Measurements from ENCODE around the gene IGF2. TPM values are rescaled to one million over a fixed set of nuclear protein-coding genes. Genes with fewer than 3 reads are reported as not detected.

Gene IGF2
- total and polyA plus RNA-seq, 2 of the 8 experiments (the other 6 are each of a cell fraction or from before 2014, with no cell fraction given): 0.74 to 1.5 TPM

DNA sequence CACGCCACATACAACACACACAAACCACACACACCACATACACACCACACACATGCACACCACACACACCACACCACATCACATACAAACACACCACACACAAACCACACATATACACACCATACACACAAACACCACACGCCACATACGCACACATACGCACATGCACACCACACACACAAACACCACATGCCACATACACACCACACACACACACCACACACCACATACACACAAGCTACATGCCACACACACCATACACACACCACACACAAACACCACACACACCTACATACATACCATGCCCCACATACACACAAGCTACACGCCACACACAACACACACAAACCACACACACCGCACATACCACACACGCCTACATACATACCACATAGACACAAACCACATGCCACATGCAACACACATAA, 48.1 kb upstream of the IGF2 start:
- 92 to 100% methylated on average over 2 to 7 of the region's 7 CpGs for whole genome bisulfite sequencing, 2 experiments (ENCODE audit: extremely low coverage in 1 of 2, insufficient coverage in 1 of 2, insufficient read length in 1 of 2, insufficient replicate concordance in 2 of 2, low coverage in 1 of 2, low lambda C conversion rate in 2 of 2, missing lambda C conversion rate in 1 of 2)
- POLR2A ChIA-PET (ENCODE audit: partially characterized antibody): no interaction called here
- H2BK5ac ChIP-seq (ENCODE audit: low read depth, low read length): 0 out of 2 replicates have a peak overlapping the region, but pooled peaks have one; percentile 11

More for the DNA sequence above, 48.1 kb upstream of the IGF2 start:
- Histone ChIP-seq H2AK5ac (ENCODE audit: low read depth, low read length) (peak overlapping the region; percentile 94), H3K23me2 (ENCODE audit: low read depth, low read length) (peaks cover 9% of the 10 kb centered on the region; the same call in 1 of the 2 replicates), H3K4me2 (ENCODE audit: insufficient read depth in 1 of 2, low read depth in 2 of 2, low read length in 2 of 2) (no peak overlapping the region), H3K4me1 (replicated peaks in 1 of 4; ENCODE audit: control insufficient read depth in 3 of 4, insufficient read depth in 4 of 4, low read length in 3 of 4) (no peaks in the 10 kb centered on the region; a peak in 2 of 7 replicates), H3K18ac (ENCODE audit: extremely low read depth, low read length) (no peak overlapping the region), H3K27me3 (replicated peaks in 1 of 4; ENCODE audit: control insufficient read depth in 3 of 4, extremely low read depth in 1 of 4, insufficient read depth in 3 of 4, low read length in 3 of 4) (peaks cover 0 to 16% (median 5%) of the 10 kb centered on the region in 4 experiments; a peak in 2 of 7 replicates), H4K91ac (replicated peaks; ENCODE audit: insufficient read length, low read length) (peak overlapping the region; percentile 98), H3K9me3 (ENCODE audit: insufficient read depth in 2 of 2, low read depth in 1 of 2, low read length in 1 of 2) (no peaks in the 10 kb centered on the region), H2BK20ac (ENCODE audit: low read length) (no peak overlapping the region), H2BK15ac (ENCODE audit: low read length) (peak overlapping the region; percentile 67), H3K4ac (replicated peaks; ENCODE audit: insufficient read length, low read depth, low read length) (peak overlapping the region; percentile 69), H3K23ac (ENCODE audit: insufficient read length) (no peak overlapping the region), H4K20me1 (replicated peaks in 1 of 2; ENCODE audit: control insufficient read depth in 1 of 2, insufficient read depth in 2 of 2, low read length in 2 of 2) (peaks cover 0 to 12% of the 10 kb centered on the region in 2 experiments), H2AFZ (ENCODE audit: low read length) (no peak overlapping the region), H3K56ac (replicated peaks; ENCODE audit: insufficient read length, low read depth, low read length) (peak overlapping the region; percentile 100), H3K27ac (ENCODE audit: low read depth, low read length) (no peak overlapping the region), H3K14ac (ENCODE audit: insufficient read length) (no peak overlapping the region), H3K9ac (replicated peaks in 1 of 4; ENCODE audit: extremely low read depth in 1 of 4, low read depth in 3 of 4, low read length in 3 of 4) (no peak overlapping the region), H2BK12ac (ENCODE audit: low read depth, low read length) (peak overlapping the region; percentile 45; the same call in 1 of the 2 replicates), H3K4me3 (ENCODE audit: extremely low read depth in 1 of 4, insufficient read depth in 2 of 4, low read depth in 3 of 4, low read length in 4 of 4) (no peak overlapping the region), H4K5ac (ENCODE audit: insufficient read length, low read depth, low read length) (peak overlapping the region; percentile 10), H2BK120ac (replicated peaks; ENCODE audit: low read depth, low read length) (no peak overlapping the region), H4K8ac (ENCODE audit: extremely low read depth, insufficient read depth, low read length) (no peak overlapping the region; the same call in 1 of the 2 replicates), H3K79me1 (ENCODE audit: low read depth, low read length) (no peaks in the 10 kb centered on the region), H3K79me2 (ENCODE audit: control insufficient read depth in 1 of 2, insufficient read depth in 2 of 2, low read length in 2 of 2) (no peaks in the 10 kb centered on the region), H3K36me3 (ENCODE audit: control insufficient read depth in 2 of 4, insufficient read depth in 4 of 4, low read length in 3 of 4) (no peaks in the 10 kb centered on the region)
- no peak for TF ChIP-seq BRCA1 (IDR thresholded peaks at IDR 0.05; ENCODE audit: low read depth, low read length)
- peak; percentile 38 for TF ChIP-seq RNF2 (IDR thresholded peaks at IDR 0.05; ENCODE audit: borderline replicate concordance, low read depth, low read length, missing control alignments, poor library complexity, severe bottlenecking)
- DNase-seq (ENCODE audit: low read depth in 1 of 2, low spot score in 2 of 2) (no peak), FAIRE-seq (peak; percentile 52)
- CTCF ChIA-PET (ENCODE audit: partially characterized antibody): interaction anchor here (0.6 to 4.3 kb wide), 22 partner anchors 8 to 394 kb away, joined by 3 to 44 read pairs (median 6); partner anchors contain the start of genes C11orf21 and TSPAN32

Measured in H1 (cell line).